CMK (cell line): ENCODE data around the gene TRAP1.

Source experiments
- DNase-seq: peaks from one replicate; pipeline ENCODE4 v3.0.0-alpha.2; 2010; ENCODE audit warnings: low read depth

The TRAP1 gene

DNA sequence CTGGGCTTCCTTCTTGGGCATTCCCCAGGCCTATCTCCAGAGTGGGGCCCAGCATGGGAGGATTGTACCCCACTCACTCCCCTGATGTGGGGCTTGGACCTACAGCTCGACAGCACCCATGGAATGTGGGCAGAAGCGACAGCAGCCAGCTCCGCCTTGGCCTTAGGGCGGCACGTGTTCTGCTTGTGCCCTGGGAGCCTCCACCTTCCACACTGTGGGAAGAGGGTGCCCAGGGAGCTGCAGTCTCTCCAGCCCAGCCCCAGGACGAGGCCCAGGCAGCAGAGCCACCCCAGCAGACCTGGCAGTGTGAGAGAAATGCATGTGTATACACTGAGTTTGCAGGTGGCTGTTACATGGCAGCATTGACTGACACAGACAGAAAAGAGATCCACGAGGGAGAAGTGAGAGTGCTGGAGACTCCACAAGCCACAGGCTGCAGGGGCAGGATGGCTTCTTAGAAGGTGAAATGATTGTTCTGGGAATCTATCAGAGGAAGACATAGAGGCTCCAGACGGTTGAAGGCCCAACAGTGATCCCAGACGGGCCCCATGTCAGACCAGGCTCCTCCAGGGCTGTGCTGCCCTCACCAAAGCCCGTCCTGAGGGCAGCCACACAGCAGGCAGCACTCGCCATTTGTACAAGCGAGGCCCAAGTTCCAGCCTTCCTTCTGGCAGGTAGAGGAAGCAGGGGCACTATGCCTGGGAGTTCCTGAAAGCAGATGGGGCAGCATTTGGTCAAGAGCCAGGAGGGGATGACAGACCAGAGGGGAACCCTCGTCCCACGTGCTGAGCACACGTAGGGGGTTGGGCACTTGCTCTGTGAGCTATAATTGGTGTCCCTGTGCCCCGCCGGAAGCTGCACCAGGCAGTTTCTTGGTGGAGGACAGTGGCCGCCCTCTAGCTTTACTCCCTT is 65.6 kb downstream of the TRAP1 start:
- no peak for DNase-seq

- no peak for DNase-seq
Observed at GRCh38 chr16:3650631-3651265, 66.6 kb downstream of the TRAP1 start.

GRCh38 chr16:3646348-3646920 is 70.9 kb downstream of the TRAP1 start:
- DNase-seq: no peak

GRCh38 chr16:3645504-3646347 is 71.6 kb downstream of the TRAP1 start:
- no peak for DNase-seq

DNA sequence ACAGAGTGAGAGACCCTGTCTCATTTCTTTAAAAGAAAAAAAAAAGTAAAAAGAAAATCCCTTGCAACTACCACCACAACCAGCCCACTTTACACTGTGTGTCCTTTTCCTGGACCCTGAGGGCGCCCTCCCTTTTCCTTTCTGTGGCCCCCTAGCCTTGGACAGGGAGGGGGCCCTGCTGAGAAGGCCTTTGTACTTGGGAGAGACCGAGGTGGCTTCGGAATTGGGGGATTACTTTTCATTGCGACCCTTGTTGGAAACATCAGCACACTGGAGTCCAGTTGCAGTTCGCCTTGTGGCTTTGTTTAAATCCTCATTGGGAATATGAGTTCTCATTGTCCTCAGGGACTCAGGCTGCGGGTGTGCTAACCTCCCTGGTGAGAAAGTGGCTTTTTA is 72.2 kb downstream of the TRAP1 start:
- DNase-seq: no peak

DNA sequence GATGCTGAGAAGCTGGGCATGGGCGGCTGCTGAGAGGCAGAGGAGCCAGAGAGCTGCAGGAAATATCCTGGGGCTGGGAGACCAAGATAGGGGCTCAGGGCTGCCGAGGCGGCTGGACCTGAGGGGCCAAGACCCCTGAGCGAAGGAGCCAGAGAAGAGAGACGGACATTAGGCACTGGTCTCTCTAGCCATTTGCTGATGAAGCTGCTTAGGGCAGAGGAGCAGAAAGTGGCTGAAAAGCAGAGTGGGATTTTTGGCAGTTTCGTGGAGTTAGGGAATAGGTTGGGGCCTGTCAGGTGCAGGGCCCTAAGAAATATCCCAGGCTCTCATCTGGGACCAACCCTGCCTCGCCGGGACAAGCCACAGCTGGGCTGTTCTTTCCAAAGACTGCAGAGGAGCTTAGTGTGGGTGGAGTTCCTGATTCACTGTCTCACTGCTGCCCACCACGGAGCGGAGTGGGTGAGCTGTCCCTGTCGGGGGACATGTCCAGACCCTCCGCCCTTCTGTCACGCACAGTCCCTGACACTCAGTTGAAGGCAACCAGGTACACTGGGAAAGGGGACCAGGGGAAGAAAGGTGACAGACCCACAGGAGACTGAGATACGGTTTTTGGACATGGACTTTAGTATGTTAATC is 74.1 kb downstream of the TRAP1 start:
- DNase-seq: no peak

DNA sequence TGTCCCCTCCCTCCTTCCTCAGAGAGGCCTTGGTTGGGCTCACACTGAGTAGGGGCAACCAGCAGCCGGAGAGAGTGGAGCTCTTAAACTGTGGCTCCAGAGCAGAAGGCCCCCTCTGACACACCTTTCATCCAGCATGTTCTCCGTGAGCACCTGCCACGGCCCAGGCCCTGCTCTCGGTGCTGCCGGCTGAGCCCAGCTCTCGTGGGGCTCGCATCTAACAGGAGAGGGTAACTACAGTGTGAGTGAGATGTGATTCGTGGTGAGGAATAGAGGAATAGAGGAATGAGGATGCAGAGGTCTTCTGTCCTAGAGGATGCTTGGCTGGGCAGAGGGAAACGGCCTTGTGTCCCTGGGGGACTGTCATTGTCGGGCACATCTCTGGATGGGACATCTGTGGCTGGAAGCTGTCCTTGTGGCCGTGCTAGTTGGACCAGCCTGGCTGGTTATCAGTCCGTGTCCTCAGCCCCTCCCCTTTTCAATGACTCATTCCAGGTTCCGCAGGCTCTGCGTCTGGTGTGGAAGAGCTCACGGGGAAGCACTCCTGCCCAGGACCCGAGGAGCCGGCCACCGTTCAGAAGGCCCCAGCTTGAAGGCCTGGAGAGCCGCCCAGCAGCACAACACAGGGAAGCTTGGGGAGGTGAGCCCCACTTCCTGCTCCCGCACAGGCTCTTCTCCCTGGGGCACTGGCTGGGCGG is 74.8 kb downstream of the TRAP1 start:
- no peak for DNase-seq

GRCh38 chr16:3641801-3642396 is 75.4 kb downstream of the TRAP1 start:
- no peak for DNase-seq

DNA sequence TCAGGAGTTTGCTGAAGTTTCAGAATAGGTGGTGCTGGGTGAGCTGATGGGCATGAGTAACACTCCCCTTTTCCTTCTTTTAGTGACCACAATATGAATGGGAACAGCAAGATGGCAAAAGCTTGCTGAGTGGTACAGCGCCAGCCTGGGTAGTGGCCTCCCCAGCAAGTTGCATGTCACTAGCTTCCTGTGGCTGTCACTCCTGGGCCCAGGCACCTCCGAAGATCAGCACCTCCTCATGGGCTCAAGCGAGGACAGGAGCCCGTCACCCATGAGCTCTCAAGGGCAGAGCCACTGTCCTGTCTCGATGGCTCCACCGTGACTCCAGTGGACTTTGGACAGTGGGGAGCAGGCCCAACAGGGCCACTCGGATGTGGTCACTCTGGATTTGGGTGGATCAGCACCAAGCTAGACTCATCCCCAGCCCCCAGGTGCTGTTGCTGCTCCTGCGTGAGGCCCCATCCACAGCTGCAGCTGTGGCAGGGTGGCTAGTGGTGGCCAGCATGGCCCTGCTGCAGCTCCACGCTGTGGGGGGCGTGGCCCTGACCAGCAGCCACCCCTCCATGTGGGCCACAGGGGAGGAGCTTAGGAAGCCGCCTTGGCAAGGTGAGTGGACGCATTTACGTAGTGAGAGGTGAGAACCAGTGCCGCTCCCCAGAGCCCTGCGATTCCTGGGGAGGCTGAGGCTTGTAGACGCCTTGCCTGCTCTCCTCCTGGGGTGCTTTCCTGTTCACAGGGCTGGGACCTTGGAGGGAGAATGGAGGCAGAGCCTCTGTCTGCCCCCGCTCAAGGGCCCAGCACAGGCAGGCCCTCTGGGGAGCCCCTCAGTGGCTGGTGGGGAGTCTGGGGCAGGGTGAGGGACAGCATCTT is 76.5 kb downstream of the TRAP1 start:
- DNase-seq: no peak

DNA sequence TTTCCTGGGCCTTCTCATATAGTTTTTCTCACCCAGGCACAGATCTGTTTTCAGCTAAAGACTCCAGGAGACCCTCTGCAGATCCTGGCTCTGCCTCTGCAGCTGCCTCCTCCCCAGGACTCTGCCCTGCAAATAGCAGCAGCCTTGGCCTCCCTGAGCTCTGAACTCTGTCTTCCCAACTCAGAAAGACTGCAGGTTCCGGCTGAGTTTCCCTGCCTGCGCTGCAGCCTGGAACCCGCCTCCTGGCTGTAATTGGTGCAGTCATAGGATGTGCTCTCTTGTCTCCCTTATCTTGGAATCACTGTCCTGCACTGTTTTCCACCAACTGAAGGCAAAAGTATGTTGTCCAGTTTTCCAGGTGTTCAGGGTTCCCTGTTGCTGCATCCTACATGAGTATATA is 77.1 kb downstream of the TRAP1 start:
- DNase-seq: no peak

- no peak for DNase-seq
Observed at GRCh38 chr16:3638916-3639644, 78.2 kb downstream of the TRAP1 start.

- peak; percentile 33 for DNase-seq
Observed at GRCh38 chr16:3637371-3637923, 79.9 kb downstream of the TRAP1 start.

GRCh38 chr16:3625911-3626732 is 91.2 kb downstream of the TRAP1 start:
- DNase-seq: no peak

GRCh38 chr16:3625331-3625730 is 92.0 kb downstream of the TRAP1 start:
- no peak for DNase-seq

GRCh38 chr16:3623642-3624041 is 93.7 kb downstream of the TRAP1 start:
- no peak for DNase-seq

GRCh38 chr16:3618769-3619141 is 98.6 kb downstream of the TRAP1 start:
- no peak for DNase-seq

GRCh38 chr16:3612510-3613466 is 104.5 kb downstream of the TRAP1 start:
- no peak for DNase-seq
